Activated CD8-positive, alpha-beta memory T cell treated with anti-CD3 and anti-CD28 coated beads, Interleukin-2, amount 50 U/mL, for 1 hour (primary cell): Measurements from ENCODE around the gene NPY2R.

Source experiments
- DNase-seq: peaks from one replicate; pipeline ENCODE4 v3.0.0-alpha.2; 2020; ENCODE audit errors: extremely low read depth

Gene NPY2R

GRCh38 chr4:155208258-155209054, at the start of gene NPY2R:
NPY2R (plus strand) TSS chr4:155208636; CDS start chr4:155213940, 5,304 bp downstream.
- DNase-seq, result no peak

GRCh38 chr4:155161357-155161756, 47.1 kb upstream of the NPY2R start:
- no peak for DNase-seq

GRCh38 chr4:155164718-155165117, 43.7 kb upstream of the NPY2R start:
- no peak for DNase-seq

- no peak for DNase-seq
Observed at GRCh38 chr4:155170569-155170968, 37.9 kb upstream of the NPY2R start.

- DNase-seq, result no peak
Observed at GRCh38 chr4:155173371-155173770, 35.1 kb upstream of the NPY2R start.

- DNase-seq, result no peak
Observed at GRCh38 chr4:155174668-155175067, 33.8 kb upstream of the NPY2R start.

- DNase-seq, result no peak
Observed at GRCh38 chr4:155179216-155179615, 29.2 kb upstream of the NPY2R start.

GRCh38 chr4:155186972-155187371, 21.5 kb upstream of the NPY2R start:
- DNase-seq, result no peak

GRCh38 chr4:155187989-155188388, 20.4 kb upstream of the NPY2R start:
- no peak for DNase-seq

- no peak for DNase-seq
Observed at GRCh38 chr4:155190099-155190498, 18.3 kb upstream of the NPY2R start.

GRCh38 chr4:155197757-155198156, 10.7 kb upstream of the NPY2R start:
- DNase-seq, result no peak

- no peak for DNase-seq
Observed at GRCh38 chr4:155207534-155208257, 740 bp upstream of the NPY2R start.

- no peak for DNase-seq
Observed at GRCh38 chr4:155220025-155220424, 11.6 kb downstream of the NPY2R start.

GRCh38 chr4:155227131-155227530, 18.7 kb downstream of the NPY2R start:
- no peak for DNase-seq

- DNase-seq, result no peak
Observed at GRCh38 chr4:155228713-155229112, 20.3 kb downstream of the NPY2R start.

GRCh38 chr4:155232432-155232831, 24.0 kb downstream of the NPY2R start:
- DNase-seq, result no peak

GRCh38 chr4:155234206-155234605, 25.8 kb downstream of the NPY2R start:
- DNase-seq, result no peak

GRCh38 chr4:155237567-155237966, 29.1 kb downstream of the NPY2R start:
- no peak for DNase-seq

- DNase-seq, result no peak
Observed at GRCh38 chr4:155241225-155241624, 32.8 kb downstream of the NPY2R start.

GRCh38 chr4:155241664-155242063, 33.2 kb downstream of the NPY2R start:
- DNase-seq, result no peak

- DNase-seq, result no peak
Observed at GRCh38 chr4:155245105-155245504, 36.7 kb downstream of the NPY2R start.

GRCh38 chr4:155248002-155248896, 39.8 kb downstream of the NPY2R start:
- no peak for DNase-seq
